Measurements from ENCODE around the gene CALN1.

CALN1 gene

GRCh38 chr7:72176875-72177274, 235.3 kb downstream of the CALN1 start:
- TF ChIP-seq REST (IDR thresholded peaks at IDR 0.05; ENCODE audit: insufficient read depth in 1 of 2, low read depth in 2 of 2, low read length in 2 of 2), result no peak
- no peak for TF ChIP-seq POLR2AphosphoS5 (IDR thresholded peaks at IDR 0.05; ENCODE audit: low read depth, low read length)
- TF ChIP-seq FOXP2 (optimal IDR thresholded peaks at IDR 0.05; ENCODE audit: borderline replicate concordance, extremely low read depth, extremely low read length, insufficient read depth), result no peak
- TF ChIP-seq SIN3A (IDR thresholded peaks at IDR 0.05; ENCODE audit: borderline replicate concordance, insufficient read depth, low read length), result no peak
- no peak for TF ChIP-seq TAF1 (IDR thresholded peaks at IDR 0.05; ENCODE audit: borderline replicate concordance, insufficient read depth, low read length)

- TF ChIP-seq TAF1 (IDR thresholded peaks at IDR 0.05; ENCODE audit: borderline replicate concordance, insufficient read depth, low read length) (no peak), REST (IDR thresholded peaks at IDR 0.05; ENCODE audit: insufficient read depth in 1 of 2, low read depth in 2 of 2, low read length in 2 of 2) (no peak), FOXP2 (optimal IDR thresholded peaks at IDR 0.05; ENCODE audit: borderline replicate concordance, extremely low read depth, extremely low read length, insufficient read depth) (no peak)
These were observed 241.7 kb downstream of the CALN1 start for GRCh38 chr7:72170475-72170874.

- no peak for TF ChIP-seq FOXP2 (optimal IDR thresholded peaks at IDR 0.05; ENCODE audit: borderline replicate concordance, extremely low read depth, extremely low read length, insufficient read depth)
- TF ChIP-seq SIN3A (IDR thresholded peaks at IDR 0.05; ENCODE audit: borderline replicate concordance, insufficient read depth, low read length), result no peak
- TF ChIP-seq TAF1 (IDR thresholded peaks at IDR 0.05; ENCODE audit: borderline replicate concordance, insufficient read depth, low read length), result no peak
- no peak for TF ChIP-seq REST (IDR thresholded peaks at IDR 0.05; ENCODE audit: insufficient read depth in 1 of 2, low read depth in 2 of 2, low read length in 2 of 2)
- TF ChIP-seq POLR2AphosphoS5 (IDR thresholded peaks at IDR 0.05; ENCODE audit: low read depth, low read length), result no peak
These were observed 248.9 kb downstream of the CALN1 start for GRCh38 chr7:72163271-72163670.

- TF ChIP-seq REST (IDR thresholded peaks at IDR 0.05; ENCODE audit: insufficient read depth in 1 of 2, low read depth in 2 of 2, low read length in 2 of 2) (no peak), FOXP2 (optimal IDR thresholded peaks at IDR 0.05; ENCODE audit: borderline replicate concordance, extremely low read depth, extremely low read length, insufficient read depth) (no peak), SIN3A (IDR thresholded peaks at IDR 0.05; ENCODE audit: borderline replicate concordance, insufficient read depth, low read length) (no peak), POLR2AphosphoS5 (IDR thresholded peaks at IDR 0.05; ENCODE audit: low read depth, low read length) (no peak), TAF1 (IDR thresholded peaks at IDR 0.05; ENCODE audit: borderline replicate concordance, insufficient read depth, low read length) (no peak)
These were observed 250.6 kb downstream of the CALN1 start for GRCh38 chr7:72161534-72161933.

GRCh38 chr7:72159911-72160310, 252.2 kb downstream of the CALN1 start:
- TF ChIP-seq REST (IDR thresholded peaks at IDR 0.05; ENCODE audit: insufficient read depth in 1 of 2, low read depth in 2 of 2, low read length in 2 of 2) (no peak), TAF1 (IDR thresholded peaks at IDR 0.05; ENCODE audit: borderline replicate concordance, insufficient read depth, low read length) (no peak), FOXP2 (optimal IDR thresholded peaks at IDR 0.05; ENCODE audit: borderline replicate concordance, extremely low read depth, extremely low read length, insufficient read depth) (no peak), SIN3A (IDR thresholded peaks at IDR 0.05; ENCODE audit: borderline replicate concordance, insufficient read depth, low read length) (no peak), POLR2AphosphoS5 (IDR thresholded peaks at IDR 0.05; ENCODE audit: low read depth, low read length) (no peak)
